Aorta (tissue), 5 donors: ENCODE measurements around the gene ZNF516. TPM values are rescaled to one million over a fixed set of nuclear protein-coding genes. Genes with fewer than 3 reads are reported as not detected.
A peak's percentile ranks its signal among the peaks of the same experiment; 100 is the strongest.

Experiments
- ATAC-seq: fragments of 200-7000 bp; cut with Tn5 transposase; one replicate; pipeline ENCODE4 v1.9.1; 2022; ENCODE audit warnings: moderate library complexity; ENCODE audit not compliant: low FRiP score
- DNase-seq, 2 donors: peaks; one replicate each; pipeline ENCODE4 v3.0.0-alpha.2; 2020
- H3K27ac ChIP-seq, 2 donors: one replicate each; pipeline ENCODE4 v1.5.1; 2013; ENCODE audit warnings: low read length in 2 of 2, mild to moderate bottlenecking in 2 of 2, moderate library complexity in 2 of 2, control low read depth in 1 of 2, inconsistent platforms in 1 of 2, low read depth in 1 of 2
- H3K27me3 ChIP-seq, 2 donors: one replicate each; pipeline ENCODE4 v1.6.1; 2013; ENCODE audit warnings: control low read depth in 1 of 2, low read length in 1 of 2, mild to moderate bottlenecking in 1 of 2, moderate library complexity in 1 of 2; ENCODE audit not compliant: insufficient read depth in 2 of 2, control insufficient read depth in 1 of 2
- H3K36me3 ChIP-seq, 2 donors: one replicate each; pipeline ENCODE4 v1.6.1; 2013; ENCODE audit warnings: control low read depth in 1 of 2, low read length in 1 of 2, mild to moderate bottlenecking in 1 of 2; ENCODE audit not compliant: insufficient read depth in 2 of 2, control insufficient read depth in 1 of 2
- H3K4me1 ChIP-seq, 2 donors: one replicate each; pipeline ENCODE4 v1.6.1; 2013; ENCODE audit warnings: low read length in 2 of 2, control low read depth in 1 of 2, mild to moderate bottlenecking in 1 of 2, moderate library complexity in 1 of 2; ENCODE audit not compliant: insufficient read depth in 2 of 2, control insufficient read depth in 1 of 2
- H3K4me3 ChIP-seq, 2 donors: one replicate each; pipeline ENCODE4 v1.5.1; 2013; ENCODE audit warnings: low read length in 2 of 2, control low read depth in 1 of 2, mild to moderate bottlenecking in 1 of 2
- H3K9me3 ChIP-seq: one replicate; pipeline ENCODE4 v1.6.1; 2013; ENCODE audit warnings: mild to moderate bottlenecking, low read length; ENCODE audit not compliant: control insufficient read depth
- WGBS, 2 donors: extraction: QIAGEN DNeasy Blood & Tissue Kit; methylation state at CpG; one replicate each; pipeline ENCODE4 v1.1.7; 2013; 5-methylcytosine and 5-hydroxymethylcytosine counted together
- intact Hi-C, 2 donors: fragments of 100-400 bp; cut with DNase I; formaldehyde crosslinking; loops; one replicate each; pipeline versions ENCODE4 v1.14.2 to v1.15.0; 2022
- polyA plus RNA-seq, 2 donors: library from polyadenylated mRNA; stranded (reverse); fragments of 200-250 nt; gene quantifications; one replicate each; pipeline ENCODE4 v1.2.3, GENCODE V29; 2013
- total RNA-seq, 2 donors: library from RNA; stranded (reverse); fragmentation: NEBNext Ultra II Directional; extraction: Animal tissue kit (Norgen Biotek cat#: 25700); gene quantifications; one replicate each; pipeline ENCODE4 v1.2.1, GENCODE V29; 2021
- donor health status: healthy with polysubstance abuse.
- donor health status: Bipolar disorder and iron deficiency.
- donor health status: DM: no; HTN: no; CAD: no.
- donor health status: DM: no; HTN: no; CAD: no.
- donor health status: DM: yes; HTN: yes; CAD: no.

Gene ZNF516
- total and polyA plus RNA-seq, 4 donors = 2.0 to 55.6 (median 17.1) TPM

DNA sequence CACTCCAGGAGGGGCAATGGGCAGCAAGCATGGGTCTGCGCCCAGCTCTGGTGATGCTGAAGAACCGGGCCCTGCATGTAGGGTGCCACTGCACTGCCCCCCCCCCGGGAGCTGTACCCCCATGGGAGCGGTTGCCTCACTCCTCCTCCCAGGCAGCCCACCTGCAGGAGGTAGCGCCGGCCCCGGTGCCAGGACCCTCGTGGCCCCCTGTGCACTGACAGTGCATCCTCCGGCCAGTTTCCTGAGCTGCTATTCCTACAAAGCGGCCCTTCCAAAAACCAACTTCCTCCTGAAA is 109.4 kb downstream of the ZNF516 start:
- no peaks in the 10 kb centered on the region for H3K4me1 ChIP-seq
- DNase-seq (peak in 1 of 2 donors; percentile 68), ATAC-seq (no peak)
- intact Hi-C loops = no loop called here
- H3K27me3 ChIP-seq = no peaks in the 10 kb centered on the region
- no peaks in the 10 kb centered on the region for H3K9me3 ChIP-seq
- no peak overlapping the region for H3K4me3 ChIP-seq
- no peak overlapping the region for H3K27ac ChIP-seq
- WGBS, 2 donors = 93 to 94% methylated on average over 10 of the region's 10 CpGs
- no peaks in the 10 kb centered on the region for H3K36me3 ChIP-seq

- DNase-seq = peak in 1 of 2 donors; percentile 54
- Histone ChIP-seq H3K4me3 (no peak overlapping the region), H3K27ac (no peak overlapping the region), H3K4me1 (no peaks in the 10 kb centered on the region), H3K27me3 (no peaks in the 10 kb centered on the region), H3K36me3 (no peaks in the 10 kb centered on the region), H3K9me3 (no peaks in the 10 kb centered on the region)
- WGBS, 2 donors = 94% methylated on average over 35 of the region's 35 CpGs
- ATAC-seq = no peak
- intact Hi-C loops = no loop called here
These were observed 110.0 kb downstream of the ZNF516 start for GRCh38 chr18:76384861-76385680.

DNA sequence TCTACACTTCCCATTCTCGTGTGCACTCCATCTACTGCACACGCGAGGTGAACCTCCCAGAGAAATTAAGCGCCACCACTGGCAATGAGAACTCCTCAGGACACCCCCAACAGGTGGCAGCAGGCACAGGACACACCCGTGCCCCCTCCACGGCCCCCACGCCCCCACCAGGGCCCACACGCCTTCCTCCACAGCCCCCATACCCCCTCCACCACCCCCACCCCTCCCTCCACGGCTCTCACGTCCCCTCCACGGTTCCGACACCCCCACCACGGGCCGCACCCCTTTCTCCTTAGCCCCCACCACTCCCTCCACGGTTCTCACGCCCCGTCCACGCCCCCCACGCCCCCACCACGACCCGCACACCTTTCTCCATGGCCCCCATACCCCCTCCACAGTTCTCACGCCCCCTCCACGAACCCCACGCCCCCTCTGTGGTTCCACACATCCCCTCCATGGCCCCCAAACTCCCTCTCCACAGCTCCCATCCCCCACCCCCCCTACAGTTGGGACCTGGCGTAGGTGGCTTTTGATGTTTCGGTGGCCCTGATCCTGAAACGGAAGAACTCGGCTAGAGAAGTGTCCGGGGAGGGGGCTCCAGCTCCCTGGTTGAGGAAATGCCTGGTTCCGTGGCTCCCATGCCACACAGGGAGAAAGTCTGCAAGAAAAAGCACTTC is 110.8 kb downstream of the ZNF516 start:
- Histone ChIP-seq H3K9me3 (no peaks in the 10 kb centered on the region), H3K4me1 (no peaks in the 10 kb centered on the region), H3K27me3 (no peaks in the 10 kb centered on the region), H3K27ac (no peak overlapping the region), H3K4me3 (no peak overlapping the region), H3K36me3 (no peaks in the 10 kb centered on the region)
- intact Hi-C loops = no loop called here
- 95% methylated on average over 24 to 30 of the region's 30 CpGs for WGBS, 2 donors
- ATAC-seq (no peak), DNase-seq (peak in 1 of 2 donors; percentile 59)

- 86 to 91% methylated on average over 13 of the region's 13 CpGs for WGBS, 2 donors
- intact Hi-C loops = no loop called here
- H3K36me3 ChIP-seq = peaks cover 0 to 2% of the 10 kb centered on the region in 2 donors
- peak in 1 of 2 donors; percentile 73 for DNase-seq
- H3K27ac ChIP-seq = no peak overlapping the region
- no peak overlapping the region for H3K4me3 ChIP-seq
- H3K9me3 ChIP-seq = no peaks in the 10 kb centered on the region
- no peaks in the 10 kb centered on the region for H3K4me1 ChIP-seq
- no peaks in the 10 kb centered on the region for H3K27me3 ChIP-seq
- ATAC-seq = no peak
These were observed 111.4 kb downstream of the ZNF516 start for GRCh38 chr18:76383636-76384035.

GRCh38 chr18:76382275-76382674 is 112.8 kb downstream of the ZNF516 start:
- no peak overlapping the region for H3K27ac ChIP-seq
- ATAC-seq (no peak), DNase-seq (no peak)
- H3K4me3 ChIP-seq = no peak overlapping the region
- intact Hi-C loops = no loop called here
- peaks cover 0 to 2% of the 10 kb centered on the region in 2 donors for H3K36me3 ChIP-seq
- no peaks in the 10 kb centered on the region for H3K27me3 ChIP-seq
- 92 to 94% methylated on average over 8 of the region's 8 CpGs for WGBS, 2 donors
- no peaks in the 10 kb centered on the region for H3K9me3 ChIP-seq
- H3K4me1 ChIP-seq = no peaks in the 10 kb centered on the region

DNA sequence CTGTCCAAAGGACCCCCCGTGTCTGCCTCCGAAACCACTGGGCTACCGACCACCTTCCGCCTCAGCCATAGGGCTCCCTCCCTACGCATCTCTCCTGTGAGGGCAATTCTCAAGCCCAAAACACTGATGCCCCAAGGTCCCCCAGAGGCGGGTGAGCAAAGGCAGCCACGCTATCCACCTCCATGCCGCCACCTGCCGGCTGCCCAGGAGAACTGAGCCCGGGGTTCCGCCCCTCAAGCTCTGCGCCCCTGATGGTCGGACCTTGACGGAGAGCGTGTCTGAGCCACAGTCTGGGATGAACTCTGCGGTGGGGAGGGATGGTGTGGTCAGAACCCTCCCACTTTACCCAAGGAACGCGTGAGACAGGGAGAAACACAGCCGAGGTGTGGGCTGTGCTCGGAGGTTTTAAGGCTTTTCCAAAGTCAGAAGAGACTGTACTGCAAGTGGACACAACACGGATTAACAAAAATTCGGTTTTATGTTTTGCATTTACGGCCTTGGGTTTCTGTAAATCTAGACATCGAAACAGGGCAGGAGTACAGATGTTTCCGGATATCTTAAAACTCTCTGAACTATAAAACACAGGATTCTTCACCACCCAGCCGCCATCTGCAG is 114.1 kb downstream of the ZNF516 start:
- no peaks in the 10 kb centered on the region for H3K9me3 ChIP-seq
- H3K27me3 ChIP-seq = no peaks in the 10 kb centered on the region
- no peak overlapping the region for H3K4me3 ChIP-seq
- intact Hi-C loops = no loop called here
- WGBS, 2 donors = 79% methylated on average over 26 of the region's 26 CpGs
- H3K36me3 ChIP-seq = peaks cover 0 to 2% of the 10 kb centered on the region in 2 donors
- no peak overlapping the region for H3K27ac ChIP-seq
- DNase-seq (peak in 1 of 2 donors; percentile 53), ATAC-seq (no peak)
- no peaks in the 10 kb centered on the region for H3K4me1 ChIP-seq

GRCh38 chr18:76380127-76380729 is 114.8 kb downstream of the ZNF516 start:
- peak in 1 of 2 donors; percentile 37 for DNase-seq
- Histone ChIP-seq H3K36me3 (peaks cover 0 to 2% of the 10 kb centered on the region in 2 donors), H3K4me1 (no peaks in the 10 kb centered on the region), H3K9me3 (no peaks in the 10 kb centered on the region), H3K27ac (no peak overlapping the region), H3K4me3 (no peak overlapping the region), H3K27me3 (no peaks in the 10 kb centered on the region)
- intact Hi-C loops = no loop called here
- WGBS, 2 donors = 90% methylated on average over 19 of the region's 19 CpGs
- no peak for ATAC-seq

DNA sequence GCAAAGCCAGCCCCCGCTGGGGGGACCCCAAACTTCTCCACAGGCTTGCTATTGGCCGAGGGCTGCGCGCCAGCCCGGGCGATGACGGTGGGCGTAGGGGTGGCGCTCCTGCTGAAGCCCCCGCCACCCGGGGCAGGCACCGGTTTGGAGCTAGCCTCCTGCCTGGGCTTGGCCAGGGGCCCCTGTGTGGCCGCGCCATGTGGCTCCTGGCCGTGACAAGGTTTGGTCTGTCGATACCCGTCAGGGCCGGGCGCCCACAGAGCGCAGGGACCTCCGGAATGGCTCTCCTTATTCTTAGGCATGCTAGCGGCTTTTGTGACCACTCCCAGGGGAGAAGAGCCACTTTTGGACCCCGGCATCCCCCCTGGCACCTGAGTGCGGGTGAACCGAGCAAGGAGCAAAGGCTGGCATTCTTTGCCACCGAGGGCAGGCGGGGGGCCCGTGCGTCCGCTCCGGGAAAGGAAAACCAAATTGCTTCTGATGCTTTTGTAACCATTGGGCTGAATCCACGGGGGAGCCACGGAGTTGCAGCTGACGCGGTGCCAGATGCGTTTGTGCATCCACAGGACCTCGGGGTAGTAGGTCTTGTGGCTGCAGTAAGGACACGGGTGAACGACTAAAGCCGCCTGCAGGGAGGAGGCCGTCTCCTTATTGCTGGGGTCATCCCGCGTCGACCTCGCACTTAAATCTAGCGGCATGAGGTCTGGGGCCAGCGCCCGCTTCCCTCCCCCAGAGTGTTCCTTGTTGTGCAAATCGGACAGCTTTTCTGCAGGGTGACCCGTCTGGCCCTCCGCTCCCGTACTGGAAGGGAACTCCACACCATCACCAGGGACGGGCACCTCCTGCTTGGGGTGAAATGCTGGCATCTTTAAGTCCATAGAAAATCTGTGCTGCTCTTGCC is 115.6 kb downstream of the ZNF516 start:
- intact Hi-C loops = no loop called here
- no peaks in the 10 kb centered on the region for H3K4me1 ChIP-seq
- ATAC-seq (peak; percentile 27), DNase-seq (peak in 1 of 2 donors; percentile 68)
- H3K27me3 ChIP-seq = no peaks in the 10 kb centered on the region
- H3K36me3 ChIP-seq = peaks cover 0 to 2% of the 10 kb centered on the region in 2 donors
- 95 to 97% methylated on average over 53 of the region's 53 CpGs for WGBS, 2 donors
- no peak overlapping the region for H3K27ac ChIP-seq
- H3K4me3 ChIP-seq = no peak overlapping the region
- no peaks in the 10 kb centered on the region for H3K9me3 ChIP-seq
